ENCODE results near the gene MSMB. TPM values are rescaled to one million over a fixed set of nuclear protein-coding genes. Genes with fewer than 3 reads are reported as not detected.
A peak's percentile ranks its signal among the peaks of the same experiment; 100 is the strongest.

Gene MSMB
- total and polyA plus RNA-seq, 9 of the 15 experiments (the other 6 are each of a cell fraction or from before 2014, with no cell fraction given): 0.21 to 0.60 TPM; not detected in 7

DNA sequence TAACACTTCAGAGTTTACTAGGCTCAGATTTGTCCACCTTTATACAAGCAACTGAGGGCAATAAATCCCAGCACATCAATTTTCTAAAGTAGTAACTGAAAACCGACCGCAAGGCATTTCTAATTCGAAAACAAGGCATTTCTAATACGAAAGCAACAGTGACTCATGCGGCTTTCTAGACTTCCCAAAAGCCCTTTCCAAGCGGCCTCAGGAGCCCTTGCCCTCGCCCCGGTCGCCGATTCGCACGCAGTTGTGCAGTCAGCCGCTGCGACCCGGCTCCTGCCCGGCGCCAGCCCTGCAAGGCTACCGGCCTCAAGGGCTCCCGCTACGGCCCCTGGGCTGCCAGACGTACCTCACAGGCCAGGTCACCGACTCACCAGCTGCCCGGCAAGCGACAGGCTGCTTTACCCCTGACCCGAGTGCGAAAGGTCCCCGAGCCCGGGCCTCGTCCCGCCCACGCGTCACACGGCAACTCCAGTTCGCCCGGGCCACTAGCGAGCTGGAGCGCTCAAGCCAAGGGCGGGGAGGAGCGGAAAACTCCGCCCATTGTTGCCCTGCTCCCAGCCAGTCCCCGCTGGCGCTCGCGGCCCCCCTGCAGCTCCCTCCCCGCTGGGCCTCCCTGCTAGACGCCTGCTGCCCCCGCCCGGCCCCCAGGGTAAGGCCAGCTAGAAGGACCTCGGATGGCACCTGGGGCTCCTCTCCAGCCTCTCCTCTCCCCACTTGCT lies 22.9 kb downstream of the MSMB start (continued):
- TF ChIP-seq ZNF609 (CRISPR knock-in tag; IDR thresholded peaks at IDR 0.05; ENCODE audit: borderline replicate concordance): no peak
- peak in 1 of 2 experiments; percentile 71; a peak in 1 of 4 replicates for TF ChIP-seq SIN3A (IDR thresholded peaks at IDR 0.05; ENCODE audit: borderline replicate concordance in 2 of 2, control insufficient read depth in 1 of 2, low read depth in 2 of 2, low read length in 2 of 2)
- TF ChIP-seq, protein P1, sequence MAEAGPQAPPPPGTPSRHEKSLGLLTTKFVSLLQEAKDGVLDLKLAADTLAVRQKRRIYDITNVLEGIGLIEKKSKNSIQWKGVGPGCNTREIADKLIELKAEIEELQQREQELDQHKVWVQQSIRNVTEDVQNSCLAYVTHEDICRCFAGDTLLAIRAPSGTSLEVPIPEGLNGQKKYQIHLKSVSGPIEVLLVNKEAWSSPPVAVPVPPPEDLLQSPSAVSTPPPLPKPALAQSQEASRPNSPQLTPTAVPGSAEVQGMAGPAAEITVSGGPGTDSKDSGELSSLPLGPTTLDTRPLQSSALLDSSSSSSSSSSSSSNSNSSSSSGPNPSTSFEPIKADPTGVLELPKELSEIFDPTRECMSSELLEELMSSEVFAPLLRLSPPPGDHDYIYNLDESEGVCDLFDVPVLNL (CRISPR knock-in tag; IDR thresholded peaks at IDR 0.05; ENCODE audit: low read depth): 0 out of 2 replicates have a peak, but pooled peaks have one; percentile 47
- no peak for TF ChIP-seq CGGBP1 (CRISPR knock-in tag; IDR thresholded peaks at IDR 0.05)
- TF ChIP-seq, protein P2, sequence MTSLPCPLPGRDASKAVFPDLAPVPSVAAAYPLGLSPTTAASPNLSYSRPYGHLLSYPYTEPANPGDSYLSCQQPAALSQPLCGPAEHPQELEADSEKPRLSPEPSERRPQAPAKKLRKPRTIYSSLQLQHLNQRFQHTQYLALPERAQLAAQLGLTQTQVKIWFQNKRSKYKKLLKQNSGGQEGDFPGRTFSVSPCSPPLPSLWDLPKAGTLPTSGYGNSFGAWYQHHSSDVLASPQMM (CRISPR knock-in tag; IDR thresholded peaks at IDR 0.05): no peak
- TF ChIP-seq JUN (IDR thresholded peaks at IDR 0.05; ENCODE audit: borderline replicate concordance, low read depth, low read length): peak; percentile 40; the same call in 1 of the 2 replicates
- TF ChIP-seq JUN (CRISPR knock-in tag; IDR thresholded peaks at IDR 0.05; ENCODE audit: borderline replicate concordance): no peak
- no peak for TF ChIP-seq HSF4 (CRISPR knock-in tag; IDR thresholded peaks at IDR 0.05; ENCODE audit: borderline replicate concordance)
- TF ChIP-seq TOE1 (IDR thresholded peaks at IDR 0.05; ENCODE audit: borderline replicate concordance): peak; percentile 74; the same call in 1 of the 2 replicates
- no peak; the same call in 1 of the 2 replicates for TF ChIP-seq TOE1 (CRISPR knock-in tag; IDR thresholded peaks at IDR 0.05; ENCODE audit: borderline replicate concordance, low read depth)
- peak; percentile 52; the same call in 1 of the 2 replicates for TF ChIP-seq ZNF197 (CRISPR knock-in tag; IDR thresholded peaks at IDR 0.05; ENCODE audit: low read depth)
- TF ChIP-seq FOS (IDR thresholded peaks at IDR 0.05; ENCODE audit: extremely low read depth, insufficient read length): no peak
- TF ChIP-seq SNRNP70 (optimal IDR thresholded peaks at IDR 0.05; ENCODE audit: low read depth, low read length): no peak
- TF ChIP-seq ZNF830 (CRISPR knock-in tag; IDR thresholded peaks at IDR 0.05): 0 out of 2 replicates have a peak, but pooled peaks have one; percentile 31
- TF ChIP-seq E2F1 (CRISPR knock-in tag; IDR thresholded peaks at IDR 0.05): peak; percentile 76; the same call in 1 of the 2 replicates
- no peak for TF ChIP-seq HDAC6 (IDR thresholded peaks at IDR 0.05; ENCODE audit: low read depth, low read length)
- no peak for TF ChIP-seq NCOA4 (IDR thresholded peaks at IDR 0.05; ENCODE audit: partially characterized antibody)
- TF ChIP-seq TGIF2 (CRISPR knock-in tag; IDR thresholded peaks at IDR 0.05): no peak
- no peak for TF ChIP-seq TAF7 (tag; IDR thresholded peaks at IDR 0.05)
